ENCODE measurements around the gene EPHA8.

- TF ChIP-seq CTCF (conservative IDR thresholded peaks at IDR 0.05) = no peak
- no peak for TF ChIP-seq ZFX (IDR thresholded peaks at IDR 0.05)
These were observed 23.7 kb upstream of the EPHA8 start for GRCh38 chr1:22539510-22540118.

Data from C4-2B (cell line).